GM18502 (cell line): ENCODE results near the gene ZNF501.
A peak's percentile ranks its signal among the peaks of the same experiment; 100 is the strongest.

ENCODE experiments used
- ATAC-seq: cut with Tn5 transposase; IDR thresholded peaks from one replicate; pipeline ENCODE4 v1.9.1; 2021; ENCODE audit warnings: mild to moderate bottlenecking; ENCODE audit not compliant: unreplicated experiment, poor library complexity

The ZNF501 gene

DNA sequence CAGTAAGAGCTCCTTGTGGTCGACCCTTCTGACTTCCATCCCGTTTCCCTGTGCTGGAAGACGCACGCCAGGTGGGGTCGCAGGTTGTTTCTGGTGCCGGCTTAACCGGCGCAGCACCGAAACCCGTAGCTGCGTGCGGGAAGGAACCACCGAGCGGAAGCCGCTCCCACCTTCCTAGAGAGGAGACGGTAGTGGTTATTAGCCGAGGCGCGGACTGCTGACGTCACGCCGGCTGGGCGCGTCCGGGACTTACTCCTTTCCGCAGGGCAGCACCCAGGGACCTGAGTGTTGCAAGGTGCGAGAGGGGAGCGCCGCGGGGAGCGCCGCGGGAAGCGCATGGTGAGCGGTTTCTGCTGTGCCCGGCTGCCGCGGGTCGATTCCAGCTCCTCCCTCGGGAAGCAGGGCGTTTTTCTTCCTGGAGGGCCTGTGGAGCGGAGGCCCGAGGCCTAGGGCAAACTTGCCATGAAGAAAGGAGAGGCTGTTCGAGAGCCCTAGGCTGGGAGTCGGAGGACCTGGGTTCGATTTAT lies at the start of gene ZNF501:
Gene ZNF501, plus strand, starts transcription at position 252 of the 527 bp plus-strand sequence. CDS start 4,787 bp downstream, outside the sequence.
- ATAC-seq, result peak; percentile 69

DNA sequence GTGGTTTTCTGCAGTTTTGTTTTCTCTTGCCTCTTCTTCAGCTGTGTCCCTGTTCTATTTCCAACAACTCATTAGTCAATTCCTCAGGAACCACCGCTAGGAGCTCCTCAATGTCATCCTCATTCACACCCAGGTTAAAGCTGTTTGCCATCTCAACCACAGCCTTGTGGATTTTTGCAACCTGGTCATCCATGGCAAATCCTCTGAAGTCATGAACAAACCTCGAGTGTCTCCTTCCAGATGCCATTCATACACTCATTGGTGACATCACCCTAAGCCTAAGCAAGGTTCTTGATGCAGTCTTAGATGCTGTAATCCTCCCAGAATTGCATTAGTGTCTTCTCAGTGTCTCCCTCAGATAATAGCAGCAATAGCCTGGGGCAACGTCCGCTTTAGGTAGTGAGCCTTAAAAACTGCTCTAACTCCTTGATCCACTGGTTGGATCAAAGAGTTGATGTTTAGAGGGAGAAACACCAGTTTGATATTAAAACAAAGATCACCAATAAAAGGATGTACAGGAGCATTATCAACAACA lies 48.4 kb upstream of the ZNF501 start:
- ATAC-seq, result no peak

DNA sequence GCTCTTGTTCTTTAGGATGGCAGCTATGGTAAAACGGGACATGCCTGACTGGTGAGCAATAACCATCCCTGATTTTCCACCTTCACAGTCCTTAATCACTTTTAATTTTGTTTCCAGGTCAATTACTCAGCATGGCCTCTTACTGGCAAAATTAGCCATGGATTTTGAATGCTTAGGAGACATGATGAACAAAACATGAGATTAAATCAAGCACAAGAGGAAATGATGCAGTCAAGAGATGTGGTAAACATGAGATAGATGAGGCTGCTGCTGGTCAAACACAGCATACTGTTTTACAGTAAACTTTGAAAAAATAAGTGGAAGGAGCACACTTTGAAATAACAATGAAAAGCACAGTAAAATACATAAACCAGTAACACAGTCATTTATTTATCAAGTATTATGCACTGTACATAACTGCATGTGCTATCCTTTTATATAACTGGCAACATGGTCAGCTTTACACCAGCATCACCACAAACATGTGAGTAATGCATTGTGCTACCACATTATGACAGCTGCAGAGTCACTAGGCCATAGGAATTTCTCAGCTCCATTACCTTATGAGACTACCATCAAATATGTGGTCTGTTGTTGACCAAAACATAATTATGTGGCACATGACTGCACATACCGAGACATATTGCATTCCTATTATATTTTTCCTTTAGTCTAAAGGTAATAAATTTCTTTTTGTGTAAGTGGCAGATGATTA lies 47.1 kb upstream of the ZNF501 start:
- no peak for ATAC-seq

GRCh38 chr3:44685128-44685800 lies 44.2 kb upstream of the ZNF501 start:
- peak; percentile 94 for ATAC-seq

DNA sequence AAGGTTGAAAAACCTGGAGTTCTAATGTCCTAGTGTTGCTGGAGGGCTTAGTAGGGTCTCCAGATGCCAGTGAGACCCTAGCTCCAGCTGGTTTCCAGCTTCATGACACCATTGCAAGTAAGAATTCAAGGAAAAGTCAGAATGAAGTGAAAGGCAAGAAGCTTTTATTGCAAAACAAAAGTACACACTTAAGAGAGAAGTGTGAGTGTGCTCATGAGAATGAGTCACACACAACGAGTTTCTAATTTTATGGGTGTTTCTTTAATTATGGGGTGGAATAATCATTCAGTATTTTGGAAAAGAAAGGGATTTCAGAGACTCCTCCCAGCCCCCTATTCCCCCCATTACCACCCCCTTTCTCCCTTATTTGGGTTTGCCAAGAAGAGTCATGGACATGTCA lies 41.5 kb upstream of the ZNF501 start:
- ATAC-seq, result no peak

GRCh38 chr3:44712455-44713075 lies 16.9 kb upstream of the ZNF501 start, which contains the start of gene ZNF502:
Gene ZNF502 (plus strand): TSS chr3:44712660. CDS start chr3:44720262, 7,602 bp downstream.
- ATAC-seq, result peak; percentile 43

- no peak for ATAC-seq
These were observed 8.0 kb upstream of the ZNF501 start for GRCh38 chr3:44721231-44722102.

DNA sequence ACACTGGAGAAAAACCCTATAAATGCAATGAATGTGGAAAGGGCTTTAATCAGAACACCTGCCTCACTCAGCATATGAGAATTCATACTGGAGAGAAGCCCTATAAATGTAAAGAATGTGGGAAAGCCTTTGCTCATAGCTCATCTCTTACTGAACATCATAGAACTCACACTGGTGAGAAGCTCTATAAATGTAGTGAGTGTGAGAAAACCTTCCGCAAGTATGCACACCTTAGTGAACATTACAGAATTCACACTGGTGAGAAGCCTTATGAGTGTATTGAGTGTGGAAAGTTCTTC lies 7.4 kb upstream of the ZNF501 start:
- no peak for ATAC-seq

DNA sequence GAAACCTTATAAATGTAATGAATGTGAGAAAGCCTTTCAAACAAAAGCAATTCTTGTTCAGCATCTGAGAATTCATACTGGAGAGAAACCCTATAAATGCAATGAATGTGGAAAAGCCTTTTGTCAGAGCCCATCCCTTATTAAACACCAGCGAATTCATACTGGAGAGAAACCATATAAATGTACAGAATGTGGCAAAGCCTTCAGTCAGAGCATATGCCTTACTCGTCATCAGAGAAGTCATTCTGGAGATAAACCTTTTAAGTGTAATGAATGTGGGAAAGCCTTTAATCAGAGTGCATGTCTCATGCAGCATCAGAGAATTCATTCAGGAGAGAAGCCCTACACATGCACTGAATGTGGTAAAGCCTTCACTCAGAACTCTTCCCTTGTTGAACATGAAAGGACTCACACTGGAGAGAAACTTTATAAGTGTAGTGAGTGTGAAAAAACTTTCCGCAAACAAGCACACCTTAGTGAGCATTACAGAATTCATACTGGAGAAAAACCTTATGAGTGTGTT lies 5.3 kb downstream of the ZNF501 start:
- no peak for ATAC-seq

DNA sequence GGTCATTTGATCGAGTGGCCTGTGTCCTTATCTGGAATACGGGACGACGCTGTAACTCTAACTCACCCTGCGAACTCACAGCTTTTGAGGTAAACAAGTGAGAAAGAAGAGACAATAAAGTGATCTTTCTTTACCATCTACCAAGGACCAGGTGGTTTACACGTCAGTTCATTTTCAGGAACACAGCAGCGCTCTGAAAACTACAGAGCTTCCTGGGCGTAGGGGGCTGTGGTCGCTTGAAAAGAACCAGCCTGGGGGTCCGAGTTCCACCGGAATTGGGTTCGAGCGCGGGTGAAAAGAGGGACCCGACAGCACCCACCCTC lies 31.6 kb downstream of the ZNF501 start:
- no peak for ATAC-seq

DNA sequence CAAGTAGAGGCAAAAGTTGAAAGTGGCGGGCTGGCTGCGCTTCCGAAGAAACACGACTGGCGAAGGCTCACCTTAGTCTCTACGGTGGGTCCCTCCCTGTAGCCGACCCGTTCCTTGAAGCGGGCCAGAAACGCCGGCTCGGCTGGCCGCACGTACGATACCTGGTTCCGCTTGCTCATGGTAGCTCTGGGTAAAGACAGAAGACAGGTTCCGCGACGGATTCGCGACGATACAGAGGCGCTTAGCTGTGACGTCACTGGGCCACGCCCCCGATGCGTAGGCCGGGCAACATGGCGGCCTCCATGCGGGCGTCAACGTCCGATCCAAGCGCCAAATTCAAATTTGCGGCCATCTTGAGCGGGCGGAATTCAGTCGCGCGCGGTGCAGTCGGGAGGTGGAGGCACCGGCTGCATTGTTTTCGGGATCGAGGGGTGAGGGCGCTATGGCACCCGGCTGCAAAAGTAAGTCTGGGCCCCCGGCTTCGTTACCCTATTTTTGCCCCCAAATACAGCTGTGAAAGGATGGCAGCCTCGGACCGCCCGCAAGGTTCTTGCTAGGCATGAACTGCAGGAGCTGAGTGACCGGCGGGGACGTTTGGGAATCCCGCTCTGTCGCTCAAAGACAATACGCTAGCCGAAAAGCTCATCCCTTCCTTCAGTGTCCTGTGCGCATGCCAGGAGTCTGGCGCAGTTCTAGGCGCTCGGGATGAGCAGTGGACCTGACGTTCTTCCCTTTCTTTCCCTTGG lies 32.2 kb downstream of the ZNF501 start, which contains the start of the genes KIAA1143 and KIF15:
Gene KIAA1143, minus strand, starts transcription at position 196 of the 746 bp plus-strand sequence. Its CDS starts 17 bp downstream, at position 179.
Gene KIF15, plus strand, starts transcription at position 371 of the 746 bp plus-strand sequence. Its CDS starts 72 bp downstream, at position 443.
- peak; percentile 93 for ATAC-seq

GRCh38 chr3:44762170-44762677 lies 32.8 kb downstream of the ZNF501 start:
- ATAC-seq, result peak; percentile 11

DNA sequence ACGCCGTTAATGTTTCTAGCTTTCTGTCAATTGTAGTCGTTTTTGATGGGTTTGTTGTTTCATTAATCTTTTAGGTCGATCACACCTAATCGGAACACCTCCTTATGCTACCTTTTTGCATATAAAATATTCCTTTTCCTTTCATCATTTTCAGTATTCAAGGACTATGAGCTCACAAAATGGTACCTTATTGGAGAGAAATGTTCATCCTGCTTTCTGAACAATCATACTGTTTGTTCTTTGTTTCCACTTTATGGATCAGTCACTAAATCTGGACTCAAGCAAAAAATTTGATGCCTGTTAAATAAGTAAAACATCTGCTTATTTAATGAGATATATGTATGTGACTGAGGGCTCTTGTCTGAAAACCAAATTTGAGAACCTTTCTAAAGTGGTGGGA lies 33.3 kb downstream of the ZNF501 start:
- ATAC-seq, result no peak

GRCh38 chr3:44764248-44764647 lies 34.8 kb downstream of the ZNF501 start:
- no peak for ATAC-seq

GRCh38 chr3:44771424-44772098 lies 42.1 kb downstream of the ZNF501 start:
- no peak for ATAC-seq

DNA sequence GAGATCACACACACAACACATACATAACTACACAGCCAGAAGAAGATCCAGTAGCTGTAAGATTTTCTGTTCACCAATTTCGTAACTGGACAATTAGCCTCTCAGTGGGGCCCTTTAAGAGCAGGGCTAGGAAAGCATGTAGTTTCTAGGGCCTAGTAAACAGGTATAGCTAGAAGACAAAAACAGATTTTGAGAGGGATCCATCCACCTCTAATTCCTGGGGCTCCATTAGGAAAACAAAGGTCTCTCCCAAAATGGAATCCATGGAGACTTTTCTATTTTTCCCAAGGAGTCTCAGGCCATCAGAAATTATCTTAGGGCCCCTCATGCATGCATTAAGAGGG lies 42.6 kb downstream of the ZNF501 start:
- no peak for ATAC-seq

DNA sequence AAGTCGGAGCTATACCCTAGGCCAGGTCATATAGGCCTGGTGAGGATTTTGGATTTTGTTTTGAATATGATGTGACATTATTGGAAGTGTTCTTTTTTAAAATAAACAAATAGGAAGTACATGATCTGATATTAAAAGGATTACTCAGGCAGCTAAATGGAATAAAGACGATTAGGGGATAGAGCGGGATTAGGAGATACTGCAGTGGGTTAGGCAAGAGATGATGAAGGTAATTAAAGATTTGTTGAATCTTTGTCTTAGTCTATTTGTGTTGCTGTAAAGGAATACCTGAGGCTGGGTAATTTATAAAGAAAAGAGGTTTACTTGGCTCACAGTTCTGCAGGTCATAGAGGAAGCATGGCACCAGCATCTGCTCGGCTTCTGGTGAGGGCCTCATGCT lies 53.5 kb downstream of the ZNF501 start:
- no peak for ATAC-seq
